ENCODE results near the gene INTS14.

DNA sequence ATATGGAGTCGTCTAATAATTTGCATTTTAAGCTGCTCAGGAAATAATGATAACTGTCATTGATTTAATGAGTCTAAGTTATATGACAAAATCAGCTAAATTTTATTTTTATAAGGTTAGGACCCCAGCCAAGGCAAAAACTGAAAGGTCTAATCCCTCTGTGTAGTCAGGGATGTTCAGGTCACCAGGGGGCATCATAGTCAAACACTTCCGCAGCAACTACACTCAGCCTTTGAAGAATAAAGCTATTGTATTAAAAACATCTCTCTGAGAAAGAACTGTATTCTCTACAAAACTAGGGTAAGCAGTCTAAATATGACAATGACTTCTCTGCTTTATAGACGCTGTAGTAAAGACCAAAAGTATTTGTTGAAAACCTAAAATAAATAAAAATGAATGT, 15.0 kb downstream of the INTS14 start:
- TF ChIP-seq POLR2A (IDR thresholded peaks at IDR 0.05) = no peak
- TF ChIP-seq, protein P1, sequence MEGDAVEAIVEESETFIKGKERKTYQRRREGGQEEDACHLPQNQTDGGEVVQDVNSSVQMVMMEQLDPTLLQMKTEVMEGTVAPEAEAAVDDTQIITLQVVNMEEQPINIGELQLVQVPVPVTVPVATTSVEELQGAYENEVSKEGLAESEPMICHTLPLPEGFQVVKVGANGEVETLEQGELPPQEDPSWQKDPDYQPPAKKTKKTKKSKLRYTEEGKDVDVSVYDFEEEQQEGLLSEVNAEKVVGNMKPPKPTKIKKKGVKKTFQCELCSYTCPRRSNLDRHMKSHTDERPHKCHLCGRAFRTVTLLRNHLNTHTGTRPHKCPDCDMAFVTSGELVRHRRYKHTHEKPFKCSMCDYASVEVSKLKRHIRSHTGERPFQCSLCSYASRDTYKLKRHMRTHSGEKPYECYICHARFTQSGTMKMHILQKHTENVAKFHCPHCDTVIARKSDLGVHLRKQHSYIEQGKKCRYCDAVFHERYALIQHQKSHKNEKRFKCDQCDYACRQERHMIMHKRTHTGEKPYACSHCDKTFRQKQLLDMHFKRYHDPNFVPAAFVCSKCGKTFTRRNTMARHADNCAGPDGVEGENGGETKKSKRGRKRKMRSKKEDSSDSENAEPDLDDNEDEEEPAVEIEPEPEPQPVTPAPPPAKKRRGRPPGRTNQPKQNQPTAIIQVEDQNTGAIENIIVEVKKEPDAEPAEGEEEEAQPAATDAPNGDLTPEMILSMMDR (IDR thresholded peaks at IDR 0.05) = peak in 3 of 7 experiments; percentile 6 to 10 (median 7)
